OCI-LY3 (cell line): ENCODE measurements around the gene PLCB4.

ENCODE experiments used
- H2AFZ ChIP-seq: fragments of 200-600, 300-600 bp; shearing (Covaris generic); 2 replicates; pipeline ENCODE4 v1.6.0; 2014; ENCODE audit warnings: antibody characterized with exemption, low read depth, low read length
- H3K27ac ChIP-seq: fragments of 200-600, 300-600 bp; sonication (generic); 2 replicates; pipeline ENCODE4 v1.5.1; 2014; ENCODE audit warnings: mild to moderate bottlenecking, low read length, moderate library complexity, mixed read lengths
- H3K27me3 ChIP-seq: fragments of 200-600, 300-600 bp; sonication (generic); 2 replicates; pipeline ENCODE4 v1.6.1; 2014; ENCODE audit warnings: low read depth, low read length, mixed read lengths
- H3K36me3 ChIP-seq: fragments of 200-600, 300-600 bp; sonication (generic); replicated peaks from 2 replicates; pipeline ENCODE3; 2014; ENCODE audit warnings: low read depth, low read length, mixed read lengths
- H3K4me1 ChIP-seq: fragments of 300-600, 200-600 bp; sonication (generic); 2 replicates; pipeline ENCODE4 v1.6.1; 2014; ENCODE audit warnings: low read length, mixed read lengths
- H3K4me2 ChIP-seq: fragments of 200-600, 300-600 bp; sonication (generic); 2 replicates; pipeline ENCODE4 v1.6.1; 2014; ENCODE audit warnings: low read length, mixed read lengths
- H3K4me3 ChIP-seq: fragments of 300-600, 200-600 bp; sonication (generic); 2 replicates; pipeline ENCODE4 v1.5.1; 2014; ENCODE audit warnings: antibody characterized with exemption, mild to moderate bottlenecking, low read length, moderate library complexity
- H3K79me2 ChIP-seq: fragments of 300-600, 200-600 bp; shearing (Covaris generic); 2 replicates; pipeline ENCODE4 v1.6.1; 2014; ENCODE audit warnings: mild to moderate bottlenecking, low read length, mixed read lengths
- H3K9ac ChIP-seq: fragments of 300-600, 200-600 bp; shearing (Covaris generic); 2 replicates; pipeline ENCODE4 v1.6.0; 2014; ENCODE audit warnings: mild to moderate bottlenecking, low read length, moderate library complexity
- H3K9me3 ChIP-seq: fragments of 200-600, 300-600 bp; shearing (Covaris generic); 2 replicates; pipeline ENCODE4 v1.6.1; 2014; ENCODE audit warnings: low read length, mixed read lengths; ENCODE audit not compliant: insufficient read depth
- H4K20me1 ChIP-seq: fragments of 200-600, 300-600 bp; sonication (generic); 2 replicates; pipeline ENCODE4 v1.6.1; 2016; ENCODE audit warnings: low read length, mixed read lengths; ENCODE audit not compliant: insufficient read depth
- CTCF ChIP-seq: fragments of 200-600, 300-600 bp; sonication (generic); IDR thresholded peaks from 2 replicates; pipeline ENCODE4 v1.5.1; 2014; ENCODE audit warnings: antibody characterized with exemption, low read length, low read depth
- EZH2phosphoT487 ChIP-seq: fragments of 200-600 bp; shearing (Covaris generic); IDR thresholded peaks from 2 replicates; pipeline ENCODE4 v1.6.1; 2018; ENCODE audit warnings: antibody characterized with exemption, mixed run types, low read depth

PLCB4 gene

GRCh38 chr20:9276966-9277468 is 208.1 kb downstream of the PLCB4 start:
- H3K9ac ChIP-seq: no peak overlapping the region
- H3K79me2 ChIP-seq: no peaks in the 10 kb centered on the region
- no peak overlapping the region for H3K27ac ChIP-seq
- H3K4me1 ChIP-seq: no peaks in the 10 kb centered on the region
- H3K27me3 ChIP-seq: no peaks in the 10 kb centered on the region
- no peaks in the 10 kb centered on the region for H3K36me3 ChIP-seq
- H3K4me3 ChIP-seq: no peak overlapping the region
- TF ChIP-seq EZH2phosphoT487 (no peak), CTCF (no peak)
- H3K9me3 ChIP-seq: no peaks in the 10 kb centered on the region
- H4K20me1 ChIP-seq: no peaks in the 10 kb centered on the region
- no peak overlapping the region for H2AFZ ChIP-seq
- no peak overlapping the region for H3K4me2 ChIP-seq

- H2AFZ ChIP-seq: no peak overlapping the region
- H3K9ac ChIP-seq: no peak overlapping the region
- H3K27me3 ChIP-seq: no peaks in the 10 kb centered on the region
- H3K4me1 ChIP-seq: no peaks in the 10 kb centered on the region
- no peaks in the 10 kb centered on the region for H4K20me1 ChIP-seq
- H3K79me2 ChIP-seq: no peaks in the 10 kb centered on the region
- H3K4me2 ChIP-seq: no peak overlapping the region
- no peaks in the 10 kb centered on the region for H3K9me3 ChIP-seq
- H3K36me3 ChIP-seq: no peaks in the 10 kb centered on the region
- TF ChIP-seq CTCF (no peak), EZH2phosphoT487 (no peak)
- no peak overlapping the region for H3K27ac ChIP-seq
- no peak overlapping the region for H3K4me3 ChIP-seq
Measured at GRCh38 chr20:9279918-9280401, 211.1 kb downstream of the PLCB4 start.

GRCh38 chr20:9280666-9281065 is 211.8 kb downstream of the PLCB4 start:
- TF ChIP-seq EZH2phosphoT487 (no peak), CTCF (no peak)
- no peaks in the 10 kb centered on the region for H3K9me3 ChIP-seq
- H3K4me1 ChIP-seq: no peaks in the 10 kb centered on the region
- no peak overlapping the region for H3K27ac ChIP-seq
- no peak overlapping the region for H3K9ac ChIP-seq
- no peak overlapping the region for H3K4me3 ChIP-seq
- no peaks in the 10 kb centered on the region for H3K79me2 ChIP-seq
- no peaks in the 10 kb centered on the region for H3K36me3 ChIP-seq
- no peaks in the 10 kb centered on the region for H3K27me3 ChIP-seq
- H2AFZ ChIP-seq: no peak overlapping the region
- H4K20me1 ChIP-seq: no peaks in the 10 kb centered on the region
- no peak overlapping the region for H3K4me2 ChIP-seq

GRCh38 chr20:9281803-9282202 is 212.9 kb downstream of the PLCB4 start:
- Histone ChIP-seq H3K79me2 (no peaks in the 10 kb centered on the region), H3K4me3 (no peak overlapping the region), H3K9ac (no peak overlapping the region), H3K36me3 (no peaks in the 10 kb centered on the region), H3K27ac (no peak overlapping the region), H3K9me3 (no peaks in the 10 kb centered on the region), H3K27me3 (no peaks in the 10 kb centered on the region), H2AFZ (no peak overlapping the region), H4K20me1 (no peaks in the 10 kb centered on the region), H3K4me1 (no peaks in the 10 kb centered on the region), H3K4me2 (no peak overlapping the region)
- TF ChIP-seq CTCF: no peak
- no peak for TF ChIP-seq EZH2phosphoT487
